IMR-90 (cell line): ENCODE data around the gene C3orf70. TPM values are rescaled to one million over a fixed set of nuclear protein-coding genes. Genes with fewer than 3 reads are reported as not detected.

Experiments
- ATAC-seq: fragments of 200-7000 bp; cut with Tn5 transposase; 2 replicates; pipeline ENCODE4 v1.9.1; 2020; ENCODE audit warnings: low read depth, mild to moderate bottlenecking, moderate library complexity
- BruUV-seq: library from RNA; stranded (reverse); fragments of 400-500 nt; replicated peaks from 2 replicates; lab custom pipeline; 2021; lab: Mats Ljungman, UMichigan
- CTCF ChIA-PET: fragments of 300-600 bp; formaldehyde crosslinking; extraction: SDS; loops from one replicate; lab custom pipeline; 2021; ENCODE audit warnings: antibody characterized with exemption; lab: Yijun Ruan, JAX
- POLR2A ChIA-PET: fragments of 300-600 bp; sonication (Branson Sonifier 250); formaldehyde crosslinking; loops from one replicate; lab custom pipeline; 2022; ENCODE audit warnings: antibody characterized with exemption; ENCODE audit not compliant: unreplicated experiment; lab: Charles Lee
- DNase-seq: peaks from one replicate; pipeline ENCODE4 v3.0.0; 2013
- H2AFZ ChIP-seq: replicated peaks from 2 replicates; pipeline ENCODE3; 2013; ENCODE audit warnings: low read length, mild to moderate bottlenecking; ENCODE audit not compliant: poor library complexity
- H2AK5ac ChIP-seq: 2 replicates; pipeline ENCODE4 v1.6.1; 2013; ENCODE audit warnings: low read depth, low read length, inconsistent platforms
- H2AK9ac ChIP-seq: replicated peaks from 2 replicates; pipeline ENCODE3; 2013; ENCODE audit warnings: mild to moderate bottlenecking, low read depth, low read length, moderate library complexity; ENCODE audit not compliant: poor library complexity
- H2BK120ac ChIP-seq: 2 replicates; pipeline ENCODE4 v1.6.1; 2013; ENCODE audit warnings: low read depth, low read length, inconsistent platforms
- H2BK15ac ChIP-seq: 3 replicates; pipeline ENCODE4 v1.6.1; 2013; ENCODE audit warnings: low read depth, low read length, inconsistent platforms
- H2BK20ac ChIP-seq: 2 replicates; pipeline ENCODE4 v1.6.1; 2013; ENCODE audit warnings: low read depth, mild to moderate bottlenecking, inconsistent platforms, low read length, moderate library complexity
- H2BK5ac ChIP-seq: 2 replicates; pipeline ENCODE4 v1.6.1; 2013; ENCODE audit warnings: mild to moderate bottlenecking, low read depth, low read length, inconsistent platforms; ENCODE audit not compliant: poor library complexity, severe bottlenecking
- H3K14ac ChIP-seq: replicated peaks from 2 replicates; pipeline ENCODE4 v1.6.1; 2013; ENCODE audit warnings: low read depth, low read length, inconsistent platforms
- H3K18ac ChIP-seq: 2 replicates; pipeline ENCODE4 v1.6.1; 2013; ENCODE audit warnings: low read depth, low read length, control low read depth
- H3K23ac ChIP-seq: 2 replicates; pipeline ENCODE4 v1.6.1; 2013; ENCODE audit warnings: low read depth, low read length, inconsistent platforms
- H3K27ac ChIP-seq: 2 replicates; pipeline ENCODE4 v1.5.1; 2013; ENCODE audit warnings: mild to moderate bottlenecking, control low read depth, low read length; ENCODE audit not compliant: insufficient read depth
- H3K27me3 ChIP-seq: 2 replicates; pipeline ENCODE4 v1.6.1; 2013; ENCODE audit warnings: low read length; ENCODE audit not compliant: control insufficient read depth, insufficient read depth
- H3K36me3 ChIP-seq: 2 replicates; pipeline ENCODE4 v1.6.1; 2013; ENCODE audit warnings: low read length, mixed read lengths; ENCODE audit not compliant: control insufficient read depth, insufficient read depth
- H3K4ac ChIP-seq: 2 replicates; pipeline ENCODE4 v1.6.1; 2013; ENCODE audit warnings: low read depth, low read length, inconsistent platforms
- H3K4me1 ChIP-seq: 2 replicates; pipeline ENCODE4 v1.6.1; 2013; ENCODE audit warnings: low read length, mixed read lengths; ENCODE audit not compliant: control insufficient read depth, insufficient read depth
- H3K4me2 ChIP-seq: 2 replicates; pipeline ENCODE4 v1.6.1; 2013; ENCODE audit warnings: low read depth, mild to moderate bottlenecking, control low read depth, low read length, moderate library complexity
- H3K4me3 ChIP-seq: 2 replicates; pipeline ENCODE4 v1.5.1; 2013; ENCODE audit warnings: low read depth, mild to moderate bottlenecking, control low read depth, low read length, moderate library complexity; ENCODE audit not compliant: insufficient read depth
- H3K56ac ChIP-seq: 2 replicates; pipeline ENCODE4 v1.6.1; 2013; ENCODE audit warnings: low read length, inconsistent platforms; ENCODE audit not compliant: insufficient read depth; ENCODE audit errors: extremely low read depth
- H3K79me1 ChIP-seq, 2 experiments: 2 replicates each; pipeline ENCODE4 v1.6.1; 2013; ENCODE audit warnings: low read length in 2 of 2, inconsistent platforms in 1 of 2, low read depth in 1 of 2
- H3K9ac ChIP-seq: 2 replicates; pipeline ENCODE4 v1.6.1; 2013; ENCODE audit warnings: low read depth, low read length, control low read depth
- H3K9me1 ChIP-seq: 2 replicates; pipeline ENCODE4 v1.6.1; 2013; ENCODE audit warnings: low read length, inconsistent platforms; ENCODE audit not compliant: insufficient read depth
- H3K9me3 ChIP-seq: 2 replicates; pipeline ENCODE4 v1.6.1; 2013; ENCODE audit warnings: low read length; ENCODE audit not compliant: control insufficient read depth, insufficient read depth
- H4K20me1 ChIP-seq: 2 replicates; pipeline ENCODE4 v1.6.1; 2013; ENCODE audit warnings: low read length, inconsistent platforms; ENCODE audit not compliant: insufficient read depth
- H4K5ac ChIP-seq: 2 replicates; pipeline ENCODE4 v1.6.1; 2013; ENCODE audit warnings: mild to moderate bottlenecking, low read depth, low read length, control low read depth
- H4K8ac ChIP-seq, 2 experiments: 2 replicates each; pipeline ENCODE4 v1.6.1; 2013; ENCODE audit warnings: low read depth in 2 of 2, low read length in 2 of 2, control low read depth in 1 of 2, inconsistent platforms in 1 of 2
- H4K91ac ChIP-seq: 2 replicates; pipeline ENCODE4 v1.6.1; 2013; ENCODE audit warnings: low read depth, low read length, inconsistent platforms; ENCODE audit not compliant: insufficient read depth
- BHLHE40 ChIP-seq: fragments of 150-350 bp; IDR thresholded peaks from 2 replicates; pipeline ENCODE4 v1.6.1; 2016; ENCODE audit warnings: mild to moderate bottlenecking, low read depth, low read length
- CEBPB ChIP-seq: IDR thresholded peaks from 2 replicates; pipeline ENCODE4 v1.6.1; 2012; ENCODE audit warnings: low read depth, low read length, improper control_type of control experiment
- CHD1 ChIP-seq: IDR thresholded peaks from 2 replicates; pipeline ENCODE4 v1.6.1; 2012; ENCODE audit warnings: low read depth, low read length, improper control_type of control experiment
- CTCF ChIP-seq: conservative IDR thresholded peaks from 2 replicates; pipeline ENCODE4 v1.5.1; 2012; ENCODE audit warnings: mild to moderate bottlenecking, low read depth, low read length, improper control_type of control experiment
- ELK1 ChIP-seq: fragments of 150-350 bp; IDR thresholded peaks from 2 replicates; pipeline ENCODE4 v1.6.1; 2016; ENCODE audit warnings: low read depth, mild to moderate bottlenecking, low read length, moderate library complexity, borderline replicate concordance
- MAFK ChIP-seq: IDR thresholded peaks from 2 replicates; pipeline ENCODE4 v1.6.1; 2012; ENCODE audit warnings: low read depth, low read length, improper control_type of control experiment
- MAZ ChIP-seq: IDR thresholded peaks from 2 replicates; pipeline ENCODE4 v1.6.1; 2012; ENCODE audit warnings: low read depth, mild to moderate bottlenecking, low read length, improper control_type of control experiment, moderate library complexity, borderline replicate concordance
- MXI1 ChIP-seq: IDR thresholded peaks from 2 replicates; pipeline ENCODE4 v1.6.1; 2012; ENCODE audit warnings: low read depth, mild to moderate bottlenecking, low read length, moderate library complexity, borderline replicate concordance
- NFE2L2 ChIP-seq: fragments of 150-350 bp; IDR thresholded peaks from 2 replicates; pipeline ENCODE4 v1.6.1; 2016; ENCODE audit warnings: low read depth, mild to moderate bottlenecking, low read length
- POLR2A ChIP-seq: IDR thresholded peaks from 2 replicates; pipeline ENCODE4 v1.6.1; 2012; ENCODE audit warnings: mild to moderate bottlenecking, low read depth, low read length
- RAD21 ChIP-seq: IDR thresholded peaks from 2 replicates; pipeline ENCODE4 v1.6.1; 2012; ENCODE audit warnings: low read length, improper control_type of control experiment
- RCOR1 ChIP-seq: IDR thresholded peaks from 2 replicates; pipeline ENCODE4 v1.6.1; 2012; ENCODE audit warnings: mild to moderate bottlenecking, low read length, improper control_type of control experiment; ENCODE audit not compliant: insufficient replicate concordance
- RFX5 ChIP-seq: IDR thresholded peaks from 2 replicates; pipeline ENCODE4 v1.8.0; 2012; ENCODE audit warnings: low read depth, mild to moderate bottlenecking, low read length, moderate library complexity
- SMC3 ChIP-seq: fragments of 150-350 bp; IDR thresholded peaks from 2 replicates; pipeline ENCODE4 v1.6.1; 2016; ENCODE audit warnings: low read depth, mild to moderate bottlenecking, antibody characterized with exemption, low read length, moderate library complexity
- USF2 ChIP-seq: fragments of 150-350 bp; IDR thresholded peaks from 2 replicates; pipeline ENCODE4 v1.6.1; 2017; ENCODE audit warnings: mild to moderate bottlenecking, antibody characterized with exemption, low read length, low read depth
- WGBS, 2 experiments: methylation state at CpG; one replicate each; pipeline versions ENCODE4 v1.1.5 to v1.1.7; 2013; ENCODE audit warnings: missing lambda C conversion rate in 2 of 2; ENCODE audit not compliant: insufficient read length in 1 of 2; ENCODE audit errors: extremely low coverage in 2 of 2; 5-methylcytosine and 5-hydroxymethylcytosine counted together
- dilution Hi-C: fragments of 300-500 bp; cut with HindIII; formaldehyde crosslinking; loops from one replicate; pipeline ENCODE4 v1.14.3; 2018; ENCODE audit warnings: low sequenced_read_pairs; ENCODE audit not compliant: unreplicated experiment
- in situ Hi-C: fragments of 300-500 bp; cut with MboI; formaldehyde crosslinking; loops from 3 replicates; pipeline ENCODE4 v1.14.3; 2019; ENCODE audit warnings: low sequenced_read_pairs, inconsistent platforms, mixed read lengths
- intact Hi-C: fragments of 100-400 bp; cut with micrococcal nuclease; formaldehyde crosslinking; loops from 2 replicates; pipeline ENCODE4 v1.10.0; 2022
- polyA plus RNA-seq, 3 experiments: library from polyadenylated mRNA; depleted of rRNA; stranded (reverse); fragments of >200 nt; gene quantifications; 2 replicates each; pipeline ENCODE4 v1.2.3, GENCODE V29; 2012; ENCODE audit warnings: low replicate concordance in 1 of 3
- total RNA-seq: library from RNA; depleted of rRNA; stranded (reverse); fragments of >200 nt; gene quantifications from 2 replicates; pipeline ENCODE4 v1.2.3, GENCODE V29; 2012

C3orf70 gene
- total and polyA plus RNA-seq, 2 of the 4 experiments (the other 2 are of a cell fraction), result 0.96 to 1.8 TPM

- H2AFZ ChIP-seq, result no peak overlapping the region
- no peak overlapping the region for H4K5ac ChIP-seq
- H4K8ac ChIP-seq, result no peak overlapping the region
- no peak overlapping the region for H3K14ac ChIP-seq
- no peak overlapping the region for H2BK20ac ChIP-seq
- ATAC-seq, result no peak
- dilution Hi-C loops (no loop called here), in situ Hi-C loops (no loop called here), intact Hi-C loops (no loop called here)
- H3K9ac ChIP-seq, result no peak overlapping the region
- ChIA-PET POLR2A (no interaction called here), CTCF (interaction anchor here (0.6 kb wide), 1 partner anchor 17 kb away, joined by 3 read pairs; no protein-coding TSS in a partner anchor)
- no peak overlapping the region for H3K56ac ChIP-seq
- no TSS peak for BruUV-seq
- H3K9me3 ChIP-seq, result no peaks in the 10 kb centered on the region
- H3K4me1 ChIP-seq, result no peaks in the 10 kb centered on the region
- no peak for DNase-seq
- WGBS, 2 experiments, result 100% methylated on average over 2 of the region's 3 CpGs; no CpG with 5 or more reads in 1 of the 2 experiments
- no peak overlapping the region for H2BK120ac ChIP-seq
- H3K4me3 ChIP-seq, result no peak overlapping the region
- no peaks in the 10 kb centered on the region for H3K79me1 ChIP-seq
- H3K18ac ChIP-seq, result no peak overlapping the region
- H3K27me3 ChIP-seq, result no peaks in the 10 kb centered on the region
- no peak overlapping the region for H4K91ac ChIP-seq
- peaks cover 3% of the 10 kb centered on the region for H3K9me1 ChIP-seq
- no peak overlapping the region for H3K27ac ChIP-seq
- no peak overlapping the region for H3K4me2 ChIP-seq
- no peak overlapping the region for H3K4ac ChIP-seq
- H3K23ac ChIP-seq, result no peak overlapping the region
- no peak overlapping the region for H2BK15ac ChIP-seq
- peaks cover 4% of the 10 kb centered on the region for H3K36me3 ChIP-seq
- H2BK5ac ChIP-seq, result no peak overlapping the region
- H2AK5ac ChIP-seq, result no peak overlapping the region
- no peak overlapping the region for H2AK9ac ChIP-seq
- no peaks in the 10 kb centered on the region for H4K20me1 ChIP-seq
- TF ChIP-seq USF2 (no peak), CEBPB (no peak), POLR2A (no peak), SMC3 (no peak), CHD1 (no peak), MXI1 (no peak), MAZ (no peak), RCOR1 (no peak), NFE2L2 (no peak), CTCF (no peak), BHLHE40 (no peak), RAD21 (no peak), ELK1 (no peak), RFX5 (no peak), MAFK (no peak)
Observed at GRCh38 chr3:185028121-185028520, 124.7 kb downstream of the C3orf70 start.
